ENCODE results near the gene MRPL49.
A peak's percentile ranks its signal among the peaks of the same experiment; 100 is the strongest.

MRPL49 gene

DNA sequence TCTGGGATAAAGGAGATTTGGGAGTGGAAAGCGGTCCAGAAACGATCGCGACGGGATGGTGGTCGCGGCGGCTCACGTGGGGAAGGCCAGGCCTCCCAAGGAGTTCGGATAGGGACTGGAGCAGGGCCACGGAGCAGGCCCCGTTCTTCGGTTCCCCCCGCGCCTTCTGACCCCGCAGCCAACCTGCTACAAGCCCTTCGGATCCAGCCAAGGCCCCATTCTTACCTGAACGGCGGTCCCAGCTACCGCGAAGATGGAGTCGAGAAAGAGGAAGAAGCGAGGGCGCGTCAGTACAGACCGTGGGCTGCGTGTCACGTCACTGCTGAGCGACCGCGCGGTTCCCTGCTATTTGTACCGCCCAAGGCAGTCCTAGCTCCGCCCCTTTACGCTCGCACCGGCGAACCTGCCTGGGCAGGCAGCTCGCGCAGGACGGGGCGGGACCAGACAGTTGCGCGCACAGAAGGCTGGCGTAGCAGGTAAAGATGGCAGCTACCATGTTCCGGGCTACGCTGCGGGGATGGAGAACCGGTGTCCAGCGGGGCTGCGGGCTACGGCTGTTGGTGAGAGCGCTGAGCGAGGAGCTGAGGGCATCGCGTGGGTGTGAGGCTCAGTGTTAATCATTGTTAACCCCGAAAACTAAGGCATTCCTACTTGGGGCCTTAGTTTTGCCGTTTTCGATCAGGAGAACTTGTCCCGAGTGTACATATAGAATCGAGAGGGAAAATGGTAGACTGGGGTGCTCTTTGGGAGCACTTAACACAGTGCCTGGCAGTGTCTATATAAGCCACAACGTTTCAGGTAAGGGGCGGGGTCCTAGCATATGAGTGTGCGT, at the start of gene MRPL49, which contains the start of gene FAU:
TSS of gene MRPL49 (plus strand) at position 457 of the 832 bp plus-strand sequence. CDS start at position 483, 26 bp downstream.
TSS of gene FAU (minus strand) at position 270 of the 832 bp plus-strand sequence. CDS start 321 bp downstream, outside the sequence.
- DNase-seq (ENCODE audit: low spot score): peak; percentile 97

- no peak for DNase-seq (ENCODE audit: low spot score)
These were observed 49.5 kb upstream of the MRPL49 start for GRCh38 chr11:65072631-65072966.

DNA sequence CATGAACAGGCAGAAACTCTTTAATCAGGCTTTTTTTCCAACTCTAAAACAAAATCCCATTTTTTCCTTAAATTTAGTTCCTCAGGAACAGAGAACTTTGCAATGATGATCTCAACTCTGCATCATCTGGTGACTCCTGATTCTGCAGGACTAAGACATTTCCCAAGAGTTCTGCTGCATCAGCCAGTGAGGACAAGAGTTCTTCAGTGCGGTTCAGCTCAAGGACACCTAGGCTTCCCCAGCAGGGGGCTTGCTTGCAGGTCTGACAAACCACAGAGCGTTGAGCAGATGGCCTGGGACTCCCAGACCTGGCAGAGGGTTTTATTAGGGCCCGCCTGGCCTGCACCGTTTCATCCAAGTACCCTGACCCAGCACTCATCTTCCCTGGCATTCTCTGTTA, 44.7 kb upstream of the MRPL49 start:
- peak; percentile 51 for DNase-seq (ENCODE audit: low spot score)

- DNase-seq (ENCODE audit: low spot score): peak; percentile 43
These were observed 44.0 kb upstream of the MRPL49 start for GRCh38 chr11:65078151-65078550.

GRCh38 chr11:65078786-65079342, 43.3 kb upstream of the MRPL49 start:
- no peak for DNase-seq (ENCODE audit: low spot score)

DNA sequence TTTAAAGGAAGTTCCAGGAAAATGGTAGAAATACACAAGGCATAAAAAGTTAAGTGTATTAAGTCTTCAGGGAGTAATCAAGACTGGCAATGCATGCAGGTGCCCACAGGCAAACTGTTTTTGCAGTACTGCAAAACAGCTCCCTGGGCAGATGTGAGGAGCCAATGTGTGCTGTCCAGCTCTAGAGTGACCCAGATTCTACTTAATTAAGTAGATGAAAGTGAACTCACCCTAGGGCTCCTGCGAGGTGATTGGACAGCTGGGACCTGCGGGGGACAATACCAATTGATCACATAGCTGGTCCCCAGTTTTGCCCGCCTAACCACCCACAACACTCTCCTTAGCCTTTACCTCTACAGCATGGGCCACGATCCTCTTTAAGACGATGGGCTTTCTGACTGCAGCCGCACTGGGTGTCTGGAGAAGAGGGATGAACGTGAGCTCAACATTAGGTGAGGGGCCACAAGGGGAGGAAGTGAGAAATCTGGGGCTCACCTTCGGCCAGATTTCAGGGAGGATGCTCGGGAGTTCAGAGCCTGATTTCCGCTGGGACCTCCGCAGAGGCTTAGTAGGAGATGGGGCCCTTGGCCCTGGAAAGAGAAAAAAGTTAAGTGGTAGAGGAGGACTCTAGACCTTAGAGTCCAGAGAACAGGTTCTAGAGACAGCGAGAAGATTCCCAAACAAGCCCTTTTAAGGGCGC, 38.8 kb upstream of the MRPL49 start:
- DNase-seq (ENCODE audit: low spot score): peak; percentile 59

- peak; percentile 96 for DNase-seq (ENCODE audit: low spot score)
These were observed 38.1 kb upstream of the MRPL49 start, which contains the start of the genes CDCA5 and ZFPL1 for GRCh38 chr11:65083834-65084597. Gene CDCA5, minus strand, starts transcription at chr11:65084040. Its CDS starts 62 bp downstream, at chr11:65083978. Gene ZFPL1, plus strand, starts transcription at chr11:65084222. Its CDS starts 477 bp downstream, at chr11:65084699.

GRCh38 chr11:65084598-65085375, 37.3 kb upstream of the MRPL49 start:
- no peak for DNase-seq (ENCODE audit: low spot score)

DNA sequence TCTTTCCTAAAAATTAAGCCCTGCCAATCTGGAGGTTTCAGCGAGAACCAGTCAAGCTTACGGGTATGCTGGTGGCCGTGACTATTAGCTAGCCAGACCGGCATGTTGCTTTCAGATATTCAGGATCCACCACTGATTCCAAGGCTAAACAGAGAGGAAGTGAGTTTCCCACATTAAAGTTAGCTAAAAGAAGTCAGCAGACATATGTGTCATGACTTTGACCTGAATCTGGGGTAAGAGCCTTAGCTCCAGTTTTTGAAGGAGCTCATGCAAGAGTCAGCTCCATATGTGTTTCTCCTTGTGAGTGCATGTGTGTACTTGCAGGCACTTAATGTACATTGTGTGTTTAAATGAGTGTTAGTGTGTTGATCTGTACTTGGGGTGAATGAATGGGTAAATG, 36.7 kb upstream of the MRPL49 start:
- no peak for DNase-seq (ENCODE audit: low spot score)

DNA sequence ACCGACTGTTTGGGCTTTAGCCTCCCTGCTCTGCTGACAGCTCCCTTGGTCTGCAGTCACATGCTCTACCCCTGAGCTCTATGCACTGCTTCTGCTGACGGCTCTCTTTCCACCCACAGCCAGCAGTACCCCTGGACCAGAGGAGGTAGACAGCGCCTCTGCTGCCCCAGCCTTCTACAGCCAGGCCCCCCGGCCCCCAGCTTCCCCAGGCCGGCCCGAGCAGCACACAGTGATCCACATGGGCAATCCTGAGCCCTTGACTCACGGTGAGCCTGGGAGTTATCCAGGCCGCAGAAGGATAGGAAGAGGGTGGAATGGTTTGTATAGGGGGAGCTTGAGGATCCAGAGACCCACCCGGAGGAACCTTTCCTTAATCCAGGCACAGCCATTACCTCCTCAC, 35.3 kb upstream of the MRPL49 start:
- DNase-seq (ENCODE audit: low spot score): no peak

DNA sequence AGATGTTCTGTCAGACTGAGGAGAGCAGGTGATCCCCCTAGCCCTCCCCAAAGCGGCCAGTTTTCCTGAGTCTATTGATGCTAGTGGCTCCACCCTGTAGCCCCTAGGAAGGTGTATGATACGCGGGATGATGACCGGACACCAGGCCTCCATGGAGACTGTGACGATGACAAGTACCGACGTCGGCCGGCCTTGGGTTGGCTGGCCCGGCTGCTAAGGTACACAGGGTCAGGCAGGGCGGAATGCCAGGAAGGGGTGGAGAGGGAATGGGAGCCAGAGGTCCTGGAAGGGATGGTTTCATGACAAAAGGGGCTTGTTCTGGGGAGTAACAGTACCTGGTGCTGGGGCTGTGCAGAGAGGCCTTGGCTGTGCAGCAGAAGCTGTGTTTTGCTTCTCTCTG, 34.9 kb upstream of the MRPL49 start:
- no peak for DNase-seq (ENCODE audit: low spot score)

GRCh38 chr11:65087827-65088226, 34.3 kb upstream of the MRPL49 start:
- DNase-seq (ENCODE audit: low spot score): no peak

- no peak for DNase-seq (ENCODE audit: low spot score)
These were observed 32.5 kb upstream of the MRPL49 start for GRCh38 chr11:65089621-65090020.

- no peak for DNase-seq (ENCODE audit: low spot score)
These were observed 31.5 kb upstream of the MRPL49 start for GRCh38 chr11:65090628-65091027.

DNA sequence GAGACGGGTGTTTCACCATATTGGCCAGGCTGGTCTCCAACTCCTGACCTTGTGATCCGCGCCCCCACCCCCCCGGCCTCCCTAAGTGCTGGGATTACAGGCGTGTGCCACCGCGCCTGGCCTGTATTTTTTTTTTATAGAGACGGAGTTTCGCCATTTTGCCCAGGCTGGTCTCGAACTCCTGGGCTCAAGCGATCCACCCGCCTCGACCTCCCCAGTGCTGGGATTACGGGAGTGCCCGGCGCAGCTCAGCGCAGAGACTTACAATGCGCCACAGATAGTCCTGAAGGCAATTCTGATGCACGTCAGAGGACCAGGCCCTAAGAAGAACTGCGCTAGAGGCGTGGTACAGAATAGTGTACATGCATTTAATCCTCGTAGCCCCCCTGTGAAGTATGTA, 26.7 kb upstream of the MRPL49 start:
- no peak for DNase-seq (ENCODE audit: low spot score)

GRCh38 chr11:65095974-65096806, 25.9 kb upstream of the MRPL49 start, which contains the start of gene VPS51:
Gene VPS51, plus strand, starts transcription at chr11:65096214. Its CDS starts 37 bp downstream, at chr11:65096251.
- DNase-seq (ENCODE audit: low spot score): peak; percentile 96

GRCh38 chr11:65096926-65097325, 25.2 kb upstream of the MRPL49 start:
- DNase-seq (ENCODE audit: low spot score): no peak

GRCh38 chr11:65100674-65101350, 21.3 kb upstream of the MRPL49 start:
- DNase-seq (ENCODE audit: low spot score): no peak

All from RKO (cell line).